Neural cell (in vitro differentiated cells): Measurements from ENCODE around the gene PCP4. TPM values are rescaled to one million over a fixed set of nuclear protein-coding genes. Genes with fewer than 3 reads are reported as not detected.

Experiments
- H2AFZ ChIP-seq: fragments of 200-600, 300-800 bp; sonication (generic), shearing (Covaris generic); 2 replicates; pipeline ENCODE4 v1.6.0; 2014; ENCODE audit warnings: low read depth, mild to moderate bottlenecking, antibody characterized with exemption, low read length, moderate library complexity
- H3F3A ChIP-seq: fragments of 200-600 bp; shearing (Covaris generic); 2 replicates; pipeline ENCODE4 v1.6.1; 2016; ENCODE audit warnings: mild to moderate bottlenecking, moderate library complexity, mixed read lengths, antibody characterized with exemption, low read length; ENCODE audit not compliant: insufficient read depth, poor library complexity, severe bottlenecking
- H3K27ac ChIP-seq: fragments of 200-600, 300-800 bp; sonication (generic), shearing (Covaris generic); 2 replicates; pipeline ENCODE4 v1.5.1; 2014; ENCODE audit warnings: mild to moderate bottlenecking, low read length, moderate library complexity
- H3K27me3 ChIP-seq: fragments of 300-800, 200-600 bp; sonication (generic), shearing (Covaris generic); 2 replicates; pipeline ENCODE4 v1.6.0; 2014; ENCODE audit warnings: mild to moderate bottlenecking, low read depth, low read length, moderate library complexity; ENCODE audit not compliant: insufficient read depth
- H3K36me3 ChIP-seq: fragments of 300-800, 200-600 bp; sonication (generic), shearing (Covaris generic); 2 replicates; pipeline ENCODE4 v1.5.1; 2014; ENCODE audit warnings: mild to moderate bottlenecking, antibody characterized with exemption, low read length, moderate library complexity; ENCODE audit not compliant: insufficient read depth
- H3K4me2 ChIP-seq: fragments of 300-800, 200-600 bp; sonication (generic), shearing (Covaris generic); 2 replicates; pipeline ENCODE4 v1.6.0; 2014; ENCODE audit warnings: mild to moderate bottlenecking, low read length
- H3K4me3 ChIP-seq: fragments of 300-800, 200-600 bp; sonication (generic), shearing (Covaris generic); 2 replicates; pipeline ENCODE4 v1.5.1; 2014; ENCODE audit warnings: mild to moderate bottlenecking, low read length, moderate library complexity
- H3K79me2 ChIP-seq: fragments of 200-600 bp; shearing (Covaris generic); replicated peaks from 2 replicates; pipeline ENCODE4 v1.6.0; 2014; ENCODE audit warnings: mild to moderate bottlenecking, low read length, moderate library complexity; ENCODE audit not compliant: insufficient read depth
- H3K9ac ChIP-seq: fragments of 300-800, 200-600 bp; sonication (generic), shearing (Covaris generic); 2 replicates; pipeline ENCODE4 v1.6.1; 2016; ENCODE audit warnings: mild to moderate bottlenecking, low read length, mixed read lengths
- H3K9me2 ChIP-seq: fragments of 200-600 bp; shearing (Covaris generic); 2 replicates; pipeline ENCODE4 v1.6.1; 2016; ENCODE audit warnings: mild to moderate bottlenecking, low read length, mixed read lengths; ENCODE audit not compliant: insufficient read depth
- H3K9me3 ChIP-seq: fragments of 200-600, 300-800 bp; sonication (generic), shearing (Covaris generic); 2 replicates; pipeline ENCODE4 v1.6.1; 2016; ENCODE audit warnings: mild to moderate bottlenecking, mixed run types, low read length, moderate library complexity, mixed read lengths
- H4K20me1 ChIP-seq: fragments of 200-600 bp; shearing (Covaris generic); 2 replicates; pipeline ENCODE4 v1.6.1; 2016; ENCODE audit warnings: mild to moderate bottlenecking, mixed run types; ENCODE audit not compliant: insufficient read depth
- EP300 ChIP-seq: fragments of 450-650 bp; conservative IDR thresholded peaks from 2 replicates; pipeline ENCODE4 v1.6.1; 2014; ENCODE audit warnings: antibody characterized with exemption, mild to moderate bottlenecking, moderate library complexity; ENCODE audit not compliant: poor library complexity, severe bottlenecking
- EZH2 ChIP-seq: fragments of 200-600, 300-800 bp; shearing (Covaris generic), sonication (generic); IDR thresholded peaks from 2 replicates; pipeline ENCODE4 v1.6.1; 2014; ENCODE audit warnings: antibody characterized with exemption, low read length, borderline replicate concordance, mild to moderate bottlenecking; ENCODE audit not compliant: insufficient read depth, poor library complexity, severe bottlenecking
- MXI1 ChIP-seq: fragments of 450-650 bp; conservative IDR thresholded peaks from 2 replicates; pipeline ENCODE4 v1.6.1; 2014; ENCODE audit warnings: antibody characterized with exemption, mild to moderate bottlenecking; ENCODE audit not compliant: poor library complexity, severe bottlenecking
- POLR2AphosphoS5 ChIP-seq: IDR thresholded peaks from 2 replicates; pipeline ENCODE4 v1.6.1; 2012
- RAD21 ChIP-seq: fragments of 450-650 bp; conservative IDR thresholded peaks from 2 replicates; pipeline ENCODE4 v1.6.1; 2014; ENCODE audit warnings: antibody characterized with exemption, mild to moderate bottlenecking, moderate library complexity
- SMC3 ChIP-seq: fragments of 450-650 bp; conservative IDR thresholded peaks from 2 replicates; pipeline ENCODE4 v1.6.1; 2014; ENCODE audit warnings: antibody characterized with exemption, mild to moderate bottlenecking, moderate library complexity; ENCODE audit not compliant: poor library complexity
- TAF1 ChIP-seq: IDR thresholded peaks from 2 replicates; pipeline ENCODE4 v1.6.1; 2012; ENCODE audit warnings: low read depth
- polyA plus RNA-seq: library from polyadenylated mRNA; depleted of rRNA; stranded (reverse); fragments of >200 nt; gene quantifications from 2 replicates; pipeline ENCODE4 v1.2.3, GENCODE V29; 2014
- TF ChIP-seq, protein P1 (sequence below): IDR thresholded peaks from 2 replicates; pipeline ENCODE4 v1.6.1; 2012; ENCODE audit warnings: borderline replicate concordance
- TF ChIP-seq, protein P2 (sequence below): fragments of 450-650 bp; IDR thresholded peaks from 2 replicates; pipeline ENCODE4 v1.5.1; 2014; ENCODE audit warnings: antibody characterized with exemption, mild to moderate bottlenecking, moderate library complexity; ENCODE audit not compliant: poor library complexity, severe bottlenecking

PCP4 gene
- polyA plus RNA-seq, 1 donor from 2014 or later, result 10.1 TPM

DNA sequence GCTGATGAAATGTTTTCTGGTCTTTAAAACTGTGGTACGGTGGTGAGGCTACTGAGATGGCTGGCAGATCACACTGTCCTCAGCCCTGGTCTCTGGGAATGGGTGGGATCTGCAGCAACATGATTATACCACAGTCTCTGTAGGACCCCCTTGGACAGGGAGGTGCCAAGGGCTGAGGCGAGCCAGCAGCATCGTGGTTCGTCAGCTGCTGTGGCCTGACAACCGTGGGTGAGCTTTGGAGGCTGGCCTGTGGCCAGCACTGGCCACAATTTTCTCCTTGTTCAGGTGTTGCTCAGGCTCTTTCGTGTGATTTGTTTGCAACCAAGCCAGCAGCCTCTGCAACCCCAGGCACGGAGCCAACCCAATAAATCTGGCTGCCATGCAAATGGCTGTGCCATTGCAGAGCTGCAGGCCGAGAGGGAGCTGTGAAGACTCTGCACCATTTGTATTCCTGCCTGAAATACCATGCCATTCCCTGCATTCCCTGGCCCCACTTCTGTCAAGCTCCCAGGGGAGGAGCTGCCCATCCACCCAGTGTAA is 70.9 kb downstream of the PCP4 start:
- Histone ChIP-seq H3K4me3 (no peak overlapping the region), H3K9me2 (no peaks in the 10 kb centered on the region), H3K27me3 (no peaks in the 10 kb centered on the region), H4K20me1 (no peaks in the 10 kb centered on the region), H3F3A (no peaks in the 10 kb centered on the region), H3K9me3 (no peaks in the 10 kb centered on the region), H3K9ac (no peak overlapping the region), H3K36me3 (no peaks in the 10 kb centered on the region), H3K27ac (no peak overlapping the region), H2AFZ (no peak overlapping the region), H3K4me2 (no peak overlapping the region), H3K79me2 (no peaks in the 10 kb centered on the region)
- TF ChIP-seq EP300, result no peak
- TF ChIP-seq, protein P1, sequence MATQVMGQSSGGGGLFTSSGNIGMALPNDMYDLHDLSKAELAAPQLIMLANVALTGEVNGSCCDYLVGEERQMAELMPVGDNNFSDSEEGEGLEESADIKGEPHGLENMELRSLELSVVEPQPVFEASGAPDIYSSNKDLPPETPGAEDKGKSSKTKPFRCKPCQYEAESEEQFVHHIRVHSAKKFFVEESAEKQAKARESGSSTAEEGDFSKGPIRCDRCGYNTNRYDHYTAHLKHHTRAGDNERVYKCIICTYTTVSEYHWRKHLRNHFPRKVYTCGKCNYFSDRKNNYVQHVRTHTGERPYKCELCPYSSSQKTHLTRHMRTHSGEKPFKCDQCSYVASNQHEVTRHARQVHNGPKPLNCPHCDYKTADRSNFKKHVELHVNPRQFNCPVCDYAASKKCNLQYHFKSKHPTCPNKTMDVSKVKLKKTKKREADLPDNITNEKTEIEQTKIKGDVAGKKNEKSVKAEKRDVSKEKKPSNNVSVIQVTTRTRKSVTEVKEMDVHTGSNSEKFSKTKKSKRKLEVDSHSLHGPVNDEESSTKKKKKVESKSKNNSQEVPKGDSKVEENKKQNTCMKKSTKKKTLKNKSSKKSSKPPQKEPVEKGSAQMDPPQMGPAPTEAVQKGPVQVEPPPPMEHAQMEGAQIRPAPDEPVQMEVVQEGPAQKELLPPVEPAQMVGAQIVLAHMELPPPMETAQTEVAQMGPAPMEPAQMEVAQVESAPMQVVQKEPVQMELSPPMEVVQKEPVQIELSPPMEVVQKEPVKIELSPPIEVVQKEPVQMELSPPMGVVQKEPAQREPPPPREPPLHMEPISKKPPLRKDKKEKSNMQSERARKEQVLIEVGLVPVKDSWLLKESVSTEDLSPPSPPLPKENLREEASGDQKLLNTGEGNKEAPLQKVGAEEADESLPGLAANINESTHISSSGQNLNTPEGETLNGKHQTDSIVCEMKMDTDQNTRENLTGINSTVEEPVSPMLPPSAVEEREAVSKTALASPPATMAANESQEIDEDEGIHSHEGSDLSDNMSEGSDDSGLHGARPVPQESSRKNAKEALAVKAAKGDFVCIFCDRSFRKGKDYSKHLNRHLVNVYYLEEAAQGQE, result no peak
- no peak for TF ChIP-seq MXI1
- TF ChIP-seq TAF1, result no peak
- no peak for TF ChIP-seq EZH2
- no peak for TF ChIP-seq POLR2AphosphoS5
- TF ChIP-seq, protein P2, sequence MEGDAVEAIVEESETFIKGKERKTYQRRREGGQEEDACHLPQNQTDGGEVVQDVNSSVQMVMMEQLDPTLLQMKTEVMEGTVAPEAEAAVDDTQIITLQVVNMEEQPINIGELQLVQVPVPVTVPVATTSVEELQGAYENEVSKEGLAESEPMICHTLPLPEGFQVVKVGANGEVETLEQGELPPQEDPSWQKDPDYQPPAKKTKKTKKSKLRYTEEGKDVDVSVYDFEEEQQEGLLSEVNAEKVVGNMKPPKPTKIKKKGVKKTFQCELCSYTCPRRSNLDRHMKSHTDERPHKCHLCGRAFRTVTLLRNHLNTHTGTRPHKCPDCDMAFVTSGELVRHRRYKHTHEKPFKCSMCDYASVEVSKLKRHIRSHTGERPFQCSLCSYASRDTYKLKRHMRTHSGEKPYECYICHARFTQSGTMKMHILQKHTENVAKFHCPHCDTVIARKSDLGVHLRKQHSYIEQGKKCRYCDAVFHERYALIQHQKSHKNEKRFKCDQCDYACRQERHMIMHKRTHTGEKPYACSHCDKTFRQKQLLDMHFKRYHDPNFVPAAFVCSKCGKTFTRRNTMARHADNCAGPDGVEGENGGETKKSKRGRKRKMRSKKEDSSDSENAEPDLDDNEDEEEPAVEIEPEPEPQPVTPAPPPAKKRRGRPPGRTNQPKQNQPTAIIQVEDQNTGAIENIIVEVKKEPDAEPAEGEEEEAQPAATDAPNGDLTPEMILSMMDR, result no peak
- no peak for TF ChIP-seq RAD21
- no peak for TF ChIP-seq SMC3

DNA sequence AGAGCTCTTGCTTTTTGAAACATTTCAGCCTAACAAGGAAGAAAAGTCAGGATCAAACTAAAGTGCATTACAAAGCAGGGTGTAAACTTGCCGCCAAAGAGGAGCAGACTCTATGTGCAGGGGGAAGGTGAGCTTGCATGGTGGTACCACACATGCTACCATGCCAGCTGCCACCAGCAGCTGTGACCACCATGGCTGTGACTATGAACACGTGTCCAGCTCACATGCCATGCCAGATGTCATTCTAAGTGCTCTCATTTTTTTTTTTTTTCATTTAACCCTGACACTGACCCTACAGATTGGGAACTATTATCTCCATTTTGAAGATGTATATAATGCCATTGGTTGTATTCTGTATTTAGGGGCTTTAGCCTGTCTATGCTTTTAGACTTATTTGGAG is 79.0 kb downstream of the PCP4 start:
- H3K36me3 ChIP-seq, result no peaks in the 10 kb centered on the region

More for the DNA sequence above, 79.0 kb downstream of the PCP4 start:
- H3K27me3 ChIP-seq, result no peaks in the 10 kb centered on the region
- H3K79me2 ChIP-seq, result no peaks in the 10 kb centered on the region
- H3K4me3 ChIP-seq, result no peak overlapping the region
- H2AFZ ChIP-seq, result no peak overlapping the region
- no peaks in the 10 kb centered on the region for H3K9me2 ChIP-seq
- H3K27ac ChIP-seq, result no peak overlapping the region
- H3K9me3 ChIP-seq, result peaks cover 5% of the 10 kb centered on the region
- no peak overlapping the region for H3K9ac ChIP-seq
- no peaks in the 10 kb centered on the region for H4K20me1 ChIP-seq
- no peak overlapping the region for H3K4me2 ChIP-seq
- H3F3A ChIP-seq, result no peaks in the 10 kb centered on the region
- TF ChIP-seq RAD21 (no peak), POLR2AphosphoS5 (no peak), MXI1 (no peak)
